Activated CD4-positive, CD25-positive, alpha-beta regulatory T cell (primary cell): Measurements from ENCODE around the gene DUSP9.
"Not testable (repeated sequence)": the region's sequence is repeated elsewhere in the genome, so short reads cannot be mapped to it uniquely, and the experiment has no call there.

ENCODE experiments used
- DNase-seq, 4 experiments: peaks; one replicate each; lab custom pipeline; 2025; lab: John Stamatoyannopoulos, UW

DUSP9 gene

DNA sequence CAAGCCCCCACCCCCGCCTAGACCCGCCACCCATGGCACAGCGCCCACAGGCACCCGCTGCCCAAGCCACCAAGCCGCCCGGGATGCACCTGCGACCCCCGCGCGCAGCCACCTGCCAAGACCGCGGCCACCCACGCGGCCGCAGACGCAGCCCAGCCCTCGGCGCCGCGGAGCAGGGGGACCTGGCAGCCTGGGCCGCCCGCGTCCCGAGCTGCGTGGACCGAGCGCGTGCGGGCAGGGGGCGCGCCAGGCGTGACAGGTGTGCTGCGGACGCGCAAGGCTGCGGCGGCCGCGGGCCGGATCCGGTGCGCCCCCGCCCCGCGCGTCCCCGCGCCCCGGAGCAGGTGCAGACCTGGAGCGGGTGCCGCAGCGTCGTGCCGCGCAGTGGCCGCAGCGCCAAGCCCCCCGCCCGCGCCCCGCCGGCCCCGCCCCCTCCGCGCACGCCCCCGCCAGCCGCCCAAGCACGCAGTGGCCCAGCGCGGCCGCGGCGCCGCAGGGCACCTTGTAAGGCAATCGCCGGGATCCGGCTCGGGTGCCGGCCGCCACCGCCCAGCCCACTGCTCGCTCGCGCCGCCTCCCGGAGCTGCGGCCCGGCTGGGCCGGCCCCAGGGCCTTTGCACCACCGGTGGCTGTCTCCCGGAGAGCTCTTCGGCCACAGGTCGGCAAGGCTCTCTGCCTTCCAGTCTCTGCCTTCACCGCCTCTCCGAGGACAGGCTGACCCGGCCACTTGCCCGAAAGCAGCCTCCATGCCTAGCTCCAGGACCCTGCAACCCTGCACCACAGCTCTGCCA is 26.6 kb downstream of the DUSP9 start, which contains the start of gene PNCK:
Gene PNCK, minus strand, starts transcription at position 386 of the 791 bp plus-strand sequence. CDS start 737 bp downstream, outside the sequence.
- DNase-seq, result no peak

DNA sequence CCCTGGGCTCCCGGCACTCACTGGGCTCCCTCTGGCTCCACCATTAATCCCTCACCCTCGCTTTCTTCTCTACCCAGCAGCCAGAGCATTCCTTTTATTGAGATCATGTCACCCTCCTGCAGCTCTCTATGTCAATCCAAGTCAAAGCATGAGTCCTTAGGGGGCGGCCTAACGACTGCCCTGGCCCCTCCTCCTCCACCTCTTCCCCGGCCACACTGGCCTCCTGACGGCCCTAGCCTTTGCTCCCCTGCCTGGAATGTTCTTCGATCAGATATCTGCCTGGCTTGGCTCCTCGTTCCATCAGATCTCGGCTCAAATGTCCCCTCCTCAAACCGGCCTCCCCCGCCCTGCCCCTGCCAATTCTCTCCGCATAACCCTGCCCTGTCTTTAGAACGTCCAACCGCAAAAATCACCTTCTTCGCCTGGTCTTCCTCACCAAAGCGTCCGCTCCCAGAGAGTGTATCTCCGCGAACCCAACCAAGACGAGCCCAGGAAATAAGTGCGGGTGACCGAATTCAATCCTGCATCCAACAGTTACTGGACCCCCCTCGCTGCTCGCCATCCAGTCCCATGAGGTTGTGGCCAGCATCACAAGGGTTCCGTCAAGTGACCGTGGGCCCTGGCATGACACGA is 27.3 kb downstream of the DUSP9 start:
- no peak for DNase-seq

DNA sequence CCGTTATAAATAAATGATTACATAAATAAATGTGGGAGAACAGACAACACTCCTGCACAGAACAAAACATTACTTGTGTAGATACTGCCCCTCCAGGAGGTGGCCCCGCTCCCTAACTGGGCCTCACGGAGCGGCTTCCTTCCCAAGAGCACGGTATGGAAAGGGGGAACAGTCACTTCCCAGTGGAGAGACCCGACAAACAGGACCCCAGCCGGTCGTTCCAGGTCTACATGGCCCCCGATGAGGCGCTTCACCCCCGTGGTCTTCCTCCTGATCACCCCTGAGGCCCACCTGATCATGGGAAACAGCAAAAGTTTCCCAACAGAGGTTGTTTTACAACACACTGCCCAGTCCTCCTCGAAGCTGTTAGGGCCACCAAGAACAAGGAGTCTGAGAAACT is 34.2 kb downstream of the DUSP9 start:
- DNase-seq, result no peak

DNA sequence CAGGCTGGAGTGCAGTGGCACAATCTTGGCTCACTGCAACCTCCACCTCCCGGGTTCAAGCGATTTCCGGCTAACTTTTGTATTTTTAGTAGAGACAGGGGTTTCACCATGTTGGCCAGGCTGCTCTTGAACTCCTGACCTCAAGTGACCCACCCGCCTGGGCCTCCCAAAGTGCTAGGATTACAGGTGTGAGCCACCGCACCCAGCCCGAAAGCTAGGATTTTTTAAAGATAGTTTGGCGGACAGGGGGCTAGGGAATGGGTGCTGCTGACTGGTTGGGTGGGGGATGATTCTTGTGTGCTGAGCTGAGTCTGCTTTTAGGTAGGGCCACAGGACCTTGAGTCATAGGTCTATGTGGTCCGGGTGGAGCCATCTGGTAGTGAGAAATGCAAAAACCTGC is 36.5 kb downstream of the DUSP9 start:
- DNase-seq, result not testable (repeated sequence)

DNA sequence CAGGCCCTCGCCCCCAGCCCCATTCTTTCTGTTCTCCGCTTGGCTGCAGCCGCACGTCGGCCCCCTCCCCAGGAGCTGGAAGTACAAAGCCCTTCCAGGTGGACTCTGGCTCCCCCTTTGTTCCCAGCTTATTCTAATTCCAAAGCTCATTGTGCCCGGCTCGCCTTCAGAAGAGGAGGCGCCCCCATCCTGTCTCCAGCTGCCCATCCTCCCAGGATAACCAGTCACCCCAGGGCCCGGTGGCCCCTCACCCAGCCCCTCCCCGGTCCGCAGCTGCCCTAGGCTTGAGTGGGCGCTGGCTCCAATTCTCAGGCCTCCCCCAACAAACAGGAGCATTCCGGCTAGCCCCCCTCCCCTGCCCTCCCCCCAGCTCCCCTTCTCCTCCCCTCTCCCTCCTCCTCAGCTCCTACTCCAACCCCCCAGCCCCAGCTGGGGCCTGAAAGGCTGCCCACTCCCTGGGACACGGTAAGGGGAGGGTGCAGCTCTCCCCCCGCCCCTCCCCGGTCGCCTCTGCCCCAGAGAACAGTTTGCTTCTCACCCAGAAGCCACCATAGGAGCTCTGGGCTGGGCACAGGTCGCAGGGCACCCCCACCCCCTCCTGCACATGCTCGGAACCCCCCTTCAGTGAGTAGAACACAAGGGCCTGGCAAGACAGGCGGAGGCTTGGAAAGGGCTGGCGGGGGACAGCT is 37.6 kb downstream of the DUSP9 start:
- DNase-seq, result no peak

DNA sequence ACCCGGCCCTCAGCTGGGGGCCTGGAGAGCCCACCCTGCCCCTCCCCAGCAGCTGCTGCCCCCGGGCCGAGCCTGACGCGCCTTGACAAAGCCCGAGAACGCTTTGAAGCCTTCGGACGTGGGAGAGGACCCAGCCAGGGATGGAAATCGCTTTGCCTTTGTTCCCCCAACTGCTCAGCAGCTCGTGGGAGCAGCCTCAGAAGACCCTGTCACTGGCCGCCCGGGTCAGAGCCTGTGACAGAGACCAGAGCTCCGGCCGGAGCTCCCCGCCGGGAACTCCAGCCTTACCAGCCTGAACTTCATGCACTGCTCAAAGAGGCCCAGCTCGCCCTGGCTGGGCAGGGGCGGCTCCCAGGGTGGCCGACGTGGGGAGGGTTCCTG is 38.1 kb downstream of the DUSP9 start:
- no peak for DNase-seq

DNA sequence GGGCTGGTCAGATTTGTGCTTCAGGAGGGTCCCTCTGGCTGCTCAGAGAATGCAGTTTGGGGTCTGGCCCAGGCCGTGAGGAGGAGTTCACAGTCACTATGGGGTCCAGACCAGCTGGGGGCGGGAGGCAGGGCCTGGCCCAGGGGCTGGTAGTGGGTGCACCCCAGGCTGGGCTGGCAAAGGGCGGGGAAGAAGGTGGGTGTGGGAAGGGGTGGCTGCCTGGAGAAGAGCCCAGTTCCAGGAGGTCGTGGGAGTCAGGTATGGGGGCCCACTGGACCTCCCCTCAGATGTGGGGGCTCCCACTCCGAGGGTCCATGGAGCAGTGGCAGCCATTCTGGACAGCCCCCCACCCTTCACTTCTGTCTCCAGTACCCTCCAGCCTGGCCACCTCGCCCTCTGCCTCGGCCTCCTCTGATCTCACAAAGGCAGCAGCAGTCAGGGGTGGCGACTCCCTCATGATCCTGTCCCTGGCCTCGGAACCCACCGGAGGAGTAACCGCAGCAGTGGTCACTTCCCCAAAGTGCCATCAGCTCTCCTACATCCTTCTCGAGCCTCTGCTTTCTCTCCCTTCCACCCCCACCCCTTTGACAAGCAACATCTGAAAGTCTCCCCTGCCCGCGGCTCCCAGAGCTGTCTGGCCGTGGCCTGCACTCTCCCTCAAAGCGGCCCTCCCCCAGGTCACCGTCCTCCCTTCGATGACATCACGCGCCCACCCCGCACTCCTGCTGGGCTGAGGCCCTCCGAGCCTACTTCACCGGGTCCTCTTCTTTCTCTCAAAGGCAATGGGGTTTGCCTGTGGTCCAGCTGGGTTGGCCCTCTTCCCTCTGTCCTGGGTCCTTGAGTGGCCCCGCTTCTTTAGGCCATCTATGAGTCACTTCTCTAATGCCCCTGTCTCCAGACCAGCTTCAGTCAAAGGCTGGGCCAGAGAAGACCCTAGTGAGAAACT is 39.0 kb downstream of the DUSP9 start:
- no peak for DNase-seq

DNA sequence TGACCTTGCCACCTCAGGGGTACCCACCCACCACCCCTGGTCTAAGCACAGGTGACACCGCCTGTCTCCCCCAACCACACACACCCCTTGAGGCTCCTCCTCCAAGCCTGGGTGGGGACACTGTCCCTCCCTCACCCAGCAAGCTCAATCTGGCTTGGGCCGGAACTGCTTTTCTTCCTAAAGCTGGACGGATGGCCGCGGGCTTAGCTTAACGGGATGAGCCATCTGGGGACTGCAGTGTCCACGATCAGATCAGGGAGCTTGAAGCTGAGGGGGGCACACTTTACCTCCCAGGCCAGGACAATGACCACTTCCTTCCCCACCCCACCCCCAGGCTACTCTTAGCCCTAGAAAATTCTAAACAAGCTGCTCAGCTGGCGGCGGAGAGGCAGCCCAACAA is 39.7 kb downstream of the DUSP9 start:
- DNase-seq, result no peak

DNA sequence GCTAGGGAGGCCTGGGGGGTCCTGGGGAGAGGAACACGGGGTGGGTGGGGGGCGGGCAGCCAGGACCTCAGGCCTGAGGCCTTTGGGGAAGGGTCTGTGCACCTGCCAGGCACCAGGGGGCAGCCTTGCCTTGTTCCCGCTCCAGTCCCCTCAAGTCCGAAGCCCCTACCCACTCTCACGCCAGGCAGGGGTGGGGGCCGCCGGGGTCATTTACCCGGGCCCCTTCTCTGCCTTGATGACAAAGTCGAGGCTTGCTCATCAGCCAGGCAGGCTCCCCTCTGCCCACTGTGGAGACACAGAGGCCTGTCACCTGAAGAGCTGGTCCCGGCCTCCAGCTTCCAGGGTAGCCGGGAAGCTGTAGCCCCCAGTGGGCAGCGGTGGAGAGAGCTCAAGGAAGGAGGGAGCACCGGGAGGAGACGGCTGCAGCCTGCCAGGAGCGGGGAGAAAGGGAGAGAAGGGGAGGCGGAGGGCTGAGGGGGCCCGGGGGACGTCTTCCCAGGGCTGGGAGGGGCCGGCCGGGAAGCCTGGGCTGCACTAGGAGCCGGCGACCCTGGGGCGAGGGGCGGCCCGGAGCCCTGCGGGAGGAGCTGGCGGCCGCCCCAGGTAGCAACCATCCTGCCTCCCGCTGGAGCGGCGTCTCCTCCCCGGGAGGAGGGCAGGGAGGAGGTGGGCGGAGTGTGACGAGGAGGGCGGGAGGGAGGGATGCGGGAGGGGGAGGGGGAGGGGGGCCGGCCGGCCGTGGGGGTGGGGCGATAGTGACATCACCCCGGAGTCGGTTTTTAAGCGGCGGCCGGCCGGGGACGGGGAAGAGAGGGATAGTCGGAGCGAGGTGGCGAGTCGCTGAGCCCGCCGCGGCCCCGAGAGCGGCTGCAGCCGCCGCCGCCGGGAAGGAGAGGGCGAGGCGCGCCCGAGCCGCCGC is 40.4 kb downstream of the DUSP9 start, which contains the start of gene SLC6A8:
Gene SLC6A8, plus strand, starts transcription at position 806 of the 919 bp plus-strand sequence. CDS start 649 bp downstream, outside the sequence.
- DNase-seq, result no peak

DNA sequence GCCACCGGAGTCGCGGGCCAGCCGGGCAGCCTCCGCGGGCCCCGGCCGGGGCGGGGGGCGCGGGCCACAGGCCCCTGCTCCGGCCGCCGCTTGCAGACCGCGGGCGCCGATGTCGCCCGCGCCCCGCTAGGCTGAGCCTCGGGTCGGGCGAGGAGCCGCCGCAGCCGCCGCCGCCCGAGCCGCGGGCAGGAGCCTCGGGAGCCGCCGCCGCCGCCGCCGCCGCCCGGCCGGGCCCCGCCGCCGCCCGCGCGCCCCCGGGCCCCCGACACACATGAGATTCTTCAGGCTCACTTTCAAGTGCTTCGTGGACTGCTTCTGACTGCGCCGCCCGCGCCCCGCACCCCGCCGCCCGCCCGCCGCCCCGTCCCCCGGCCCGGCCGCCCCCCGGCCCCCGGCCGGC is 41.1 kb downstream of the DUSP9 start:
- no peak for DNase-seq

DNA sequence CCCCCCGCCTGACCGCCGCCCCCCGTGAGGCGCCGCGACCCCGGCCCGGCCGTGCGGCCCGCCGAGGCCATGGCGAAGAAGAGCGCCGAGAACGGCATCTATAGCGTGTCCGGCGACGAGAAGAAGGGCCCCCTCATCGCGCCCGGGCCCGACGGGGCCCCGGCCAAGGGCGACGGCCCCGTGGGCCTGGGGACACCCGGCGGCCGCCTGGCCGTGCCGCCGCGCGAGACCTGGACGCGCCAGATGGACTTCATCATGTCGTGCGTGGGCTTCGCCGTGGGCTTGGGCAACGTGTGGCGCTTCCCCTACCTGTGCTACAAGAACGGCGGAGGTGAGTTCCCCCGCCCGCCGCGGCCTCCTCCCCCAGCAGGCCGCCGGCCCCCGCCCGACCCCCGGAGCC is 41.5 kb downstream of the DUSP9 start:
- DNase-seq, result no peak

DNA sequence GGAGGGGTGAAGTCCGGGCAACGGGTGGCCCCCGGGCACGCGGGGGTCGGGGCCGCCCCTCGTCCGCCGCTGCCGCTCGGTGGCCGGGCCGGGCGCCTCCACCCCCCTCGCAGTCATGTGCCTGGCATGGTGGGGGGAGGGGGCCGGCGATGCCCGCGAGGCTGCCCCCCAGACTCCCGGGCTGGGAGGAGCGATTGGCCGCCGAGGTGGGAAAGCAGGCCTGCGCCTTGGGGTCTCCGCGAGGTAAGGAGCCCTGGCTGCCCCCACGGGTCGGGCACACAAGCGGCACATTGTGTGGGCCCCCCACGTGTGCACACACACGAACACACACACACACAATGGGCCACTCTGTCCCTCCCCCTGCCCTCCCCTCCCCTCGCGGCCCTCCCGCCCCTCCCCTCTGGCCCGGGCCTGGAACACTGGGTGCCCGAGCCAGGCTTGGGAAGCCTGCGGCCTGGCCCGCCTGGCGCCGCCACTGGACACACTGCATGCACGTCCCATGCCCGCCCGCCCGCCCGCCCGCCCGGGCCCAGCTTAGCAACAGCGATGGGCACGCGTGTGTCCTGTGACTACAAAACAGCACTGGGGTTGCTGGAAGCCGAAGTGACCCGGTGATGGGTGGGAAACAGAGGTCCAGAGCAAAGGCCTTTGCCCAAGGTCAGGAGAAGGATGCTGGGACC is 42.0 kb downstream of the DUSP9 start:
- DNase-seq, result no peak

DNA sequence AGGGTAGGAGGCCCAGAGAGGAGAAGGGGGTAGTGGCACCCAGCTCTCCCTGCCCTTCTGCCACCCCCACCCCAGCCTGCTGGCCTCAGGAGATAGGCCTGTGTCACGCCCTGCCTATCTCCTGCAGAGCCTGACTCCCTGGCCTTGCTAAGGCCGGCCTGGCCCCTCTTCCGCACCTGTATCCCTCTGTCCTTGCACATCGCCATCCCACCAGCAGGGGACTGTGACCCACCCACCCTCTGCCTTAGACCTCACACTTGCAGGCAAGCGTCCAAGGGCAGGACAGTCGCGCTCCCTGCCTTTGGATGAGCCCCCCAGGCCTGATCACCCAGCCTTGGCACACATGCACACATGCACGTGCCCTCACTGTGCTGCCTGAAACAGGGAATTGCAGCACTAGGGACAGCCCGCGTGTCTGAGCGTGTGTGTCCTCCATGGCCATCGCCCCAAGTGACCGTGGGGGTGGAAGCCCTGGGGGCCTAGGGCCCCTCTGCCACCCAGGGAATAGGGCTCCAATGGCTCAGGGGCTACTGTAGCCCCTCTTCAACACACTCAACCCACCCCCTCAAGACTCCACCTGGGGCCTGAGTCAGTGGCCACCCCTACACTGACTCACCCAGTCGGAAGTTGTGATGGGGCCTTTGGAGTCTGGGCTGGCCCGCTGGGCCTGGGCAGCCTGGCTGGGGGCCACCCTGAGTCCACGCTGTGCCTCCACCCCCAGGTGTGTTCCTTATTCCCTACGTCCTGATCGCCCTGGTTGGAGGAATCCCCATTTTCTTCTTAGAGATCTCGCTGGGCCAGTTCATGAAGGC is 42.9 kb downstream of the DUSP9 start:
- DNase-seq, result no peak

DNA sequence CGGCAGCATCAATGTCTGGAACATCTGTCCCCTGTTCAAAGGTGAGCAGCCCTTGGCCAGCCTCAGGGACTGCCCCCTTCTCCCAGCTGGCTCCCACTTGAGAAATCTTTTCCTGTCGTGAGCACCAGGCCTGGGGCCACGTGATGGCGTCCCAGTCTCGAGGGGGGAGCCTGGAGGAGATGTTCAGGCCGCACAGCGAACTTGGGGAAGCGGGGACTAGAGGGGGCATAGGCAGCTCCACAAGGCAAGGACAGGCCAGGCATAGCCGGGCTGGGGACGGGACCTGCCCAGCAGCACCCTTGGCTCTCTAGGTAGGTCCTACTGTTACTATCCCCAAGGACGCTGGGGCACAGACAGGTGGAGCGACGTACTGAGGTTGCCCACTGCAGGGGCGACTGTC is 43.5 kb downstream of the DUSP9 start:
- DNase-seq, result no peak

DNA sequence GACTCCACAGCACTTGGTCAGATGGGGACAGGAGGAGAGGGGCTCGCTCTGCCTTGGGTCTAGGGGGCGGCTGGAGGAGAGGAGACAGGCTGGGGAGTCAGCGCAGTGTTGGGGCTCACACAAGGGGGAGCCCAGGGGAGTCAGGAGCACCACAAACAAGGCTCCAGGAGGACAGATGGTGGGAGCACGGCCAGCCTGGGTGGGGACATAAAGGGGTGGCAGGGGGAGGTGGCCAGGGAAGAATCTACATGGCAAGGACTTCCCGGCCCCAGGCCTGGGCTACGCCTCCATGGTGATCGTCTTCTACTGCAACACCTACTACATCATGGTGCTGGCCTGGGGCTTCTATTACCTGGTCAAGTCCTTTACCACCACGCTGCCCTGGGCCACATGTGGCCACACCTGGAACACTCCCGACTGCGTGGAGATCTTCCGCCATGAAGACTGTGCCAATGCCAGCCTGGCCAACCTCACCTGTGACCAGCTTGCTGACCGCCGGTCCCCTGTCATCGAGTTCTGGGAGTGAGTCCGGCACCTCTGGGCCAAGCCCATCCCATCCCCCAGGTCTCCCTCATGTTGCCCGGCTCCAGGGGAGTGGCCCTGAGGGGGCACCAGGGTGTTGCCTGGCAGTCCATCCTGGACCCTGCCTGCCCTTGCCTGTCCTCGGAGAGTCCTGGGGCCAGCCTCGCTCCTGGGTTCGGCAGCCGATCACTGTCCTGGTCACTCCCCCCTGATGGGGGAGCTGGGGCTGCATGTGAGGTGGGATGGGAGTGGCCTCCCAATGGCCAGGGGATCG is 44.2 kb downstream of the DUSP9 start:
- not testable (repeated sequence) for DNase-seq

DNA sequence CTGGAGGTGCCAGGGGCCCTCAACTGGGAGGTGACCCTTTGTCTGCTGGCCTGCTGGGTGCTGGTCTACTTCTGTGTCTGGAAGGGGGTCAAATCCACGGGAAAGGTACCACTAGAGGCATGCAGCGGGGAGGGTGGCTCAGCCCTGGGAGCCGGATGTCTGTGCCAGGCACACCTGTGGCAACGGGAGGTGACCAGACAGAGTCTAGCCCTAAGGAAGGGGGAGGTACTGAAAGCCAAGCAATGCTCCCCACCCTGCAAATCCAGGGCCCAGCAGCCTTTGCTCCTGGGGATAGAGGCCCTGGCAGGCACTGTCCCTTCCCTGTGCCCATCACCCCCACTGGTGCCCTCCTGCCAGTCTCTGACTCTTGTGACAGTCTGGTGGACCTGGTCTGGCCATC is 45.0 kb downstream of the DUSP9 start:
- DNase-seq, result no peak

DNA sequence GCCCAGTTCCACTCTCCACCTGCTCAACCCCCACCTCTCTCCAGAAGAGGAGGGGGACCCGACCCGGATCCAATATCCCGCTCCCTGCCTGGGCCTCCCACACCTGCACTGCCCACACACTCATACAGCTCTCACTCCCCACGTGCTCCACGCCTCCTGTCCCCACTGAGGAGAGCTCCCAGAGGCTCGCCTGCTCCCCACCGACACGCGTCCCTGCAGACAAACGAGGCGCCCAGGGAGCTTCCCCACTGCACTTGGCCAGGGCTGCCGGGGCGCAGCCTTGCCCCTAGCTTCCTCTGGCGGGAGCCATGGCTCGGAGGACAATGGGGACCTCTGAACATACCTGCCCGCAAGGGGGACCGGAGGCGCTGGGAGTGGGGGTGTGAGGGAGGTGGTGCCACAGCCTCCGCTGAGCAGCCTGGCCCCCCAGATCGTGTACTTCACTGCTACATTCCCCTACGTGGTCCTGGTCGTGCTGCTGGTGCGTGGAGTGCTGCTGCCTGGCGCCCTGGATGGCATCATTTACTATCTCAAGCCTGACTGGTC is 45.7 kb downstream of the DUSP9 start:
- DNase-seq, result no peak
